Activated T-cell treated with anti-CD3 and anti-CD28 coated beads, Interleukin-2, amount 50 U/mL, for 24 hours (primary cell): ENCODE measurements around the gene CCDC39.
"Not testable (repeated sequence)": the region's sequence is repeated elsewhere in the genome, so short reads cannot be mapped to it uniquely, and the experiment has no call there.

Experiments
- DNase-seq: peaks from one replicate; pipeline ENCODE4 v3.0.0-alpha.2; 2020
- H3K27ac Mint-ChIP-seq: 2 replicates; pipeline ENCODE4 v1.8.0; 2020; ENCODE audit warnings: mild to moderate bottlenecking, mixed read lengths
- H3K27me3 Mint-ChIP-seq: 2 replicates; pipeline ENCODE4 v1.8.0; 2020; ENCODE audit warnings: mixed read lengths
- H3K36me3 Mint-ChIP-seq: 2 replicates; pipeline ENCODE4 v1.8.0; 2020; ENCODE audit warnings: low read depth, mixed read lengths
- H3K4me1 Mint-ChIP-seq: 2 replicates; pipeline ENCODE4 v1.8.0; 2020; ENCODE audit warnings: low read depth, mixed read lengths
- H3K4me3 Mint-ChIP-seq: 2 replicates; pipeline ENCODE4 v1.8.0; 2020; ENCODE audit warnings: mild to moderate bottlenecking, moderate library complexity, mixed read lengths
- H3K9me3 Mint-ChIP-seq: 2 replicates; pipeline ENCODE4 v1.8.0; 2020; ENCODE audit warnings: mixed read lengths

The CCDC39 gene

DNA sequence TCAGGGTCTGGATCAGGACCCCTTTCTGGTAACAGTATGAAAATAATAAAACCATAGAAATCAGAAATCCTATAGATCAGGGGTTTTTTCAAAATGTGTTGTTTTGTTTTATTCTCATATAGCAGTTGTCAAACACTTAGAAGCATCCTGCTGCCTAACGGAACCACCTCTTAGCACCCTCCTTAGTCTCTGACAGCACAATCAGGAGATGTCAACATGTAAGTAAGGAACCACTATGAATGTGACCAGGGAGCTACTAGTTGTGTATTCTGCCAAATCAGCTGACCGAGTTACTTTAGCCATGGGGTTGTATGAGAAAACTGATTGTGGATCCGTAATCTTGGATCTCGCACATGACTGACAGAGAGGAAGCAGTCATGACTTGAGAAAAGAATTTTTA lies 22.2 kb downstream of the CCDC39 start:
- Mint-ChIP-seq H3K4me1 (no peaks in the 10 kb centered on the region), H3K36me3 (no peaks in the 10 kb centered on the region), H3K9me3 (no peaks in the 10 kb centered on the region), H3K4me3 (no peak overlapping the region), H3K27me3 (peaks cover 42% of the 10 kb centered on the region), H3K27ac (no peak overlapping the region)
- no peak for DNase-seq

GRCh38 chr3:180656406-180656805 lies 22.9 kb downstream of the CCDC39 start:
- no peak overlapping the region for H3K27ac Mint-ChIP-seq
- H3K27me3 Mint-ChIP-seq = peaks cover 42% of the 10 kb centered on the region
- no peak overlapping the region for H3K4me3 Mint-ChIP-seq
- H3K9me3 Mint-ChIP-seq = no peaks in the 10 kb centered on the region
- no peaks in the 10 kb centered on the region for H3K4me1 Mint-ChIP-seq
- DNase-seq = no peak
- H3K36me3 Mint-ChIP-seq = no peaks in the 10 kb centered on the region

GRCh38 chr3:180646187-180646790 lies 33.0 kb downstream of the CCDC39 start:
- peaks cover 40% of the 10 kb centered on the region for H3K27me3 Mint-ChIP-seq
- H3K27ac Mint-ChIP-seq = no peak overlapping the region
- no peak overlapping the region for H3K4me3 Mint-ChIP-seq
- no peak for DNase-seq
- no peaks in the 10 kb centered on the region for H3K4me1 Mint-ChIP-seq
- no peaks in the 10 kb centered on the region for H3K36me3 Mint-ChIP-seq
- H3K9me3 Mint-ChIP-seq = no peaks in the 10 kb centered on the region

GRCh38 chr3:180640987-180641386 lies 38.3 kb downstream of the CCDC39 start:
- Mint-ChIP-seq H3K27ac (no peak overlapping the region), H3K27me3 (peaks cover 46% of the 10 kb centered on the region), H3K4me1 (no peaks in the 10 kb centered on the region), H3K9me3 (no peaks in the 10 kb centered on the region), H3K4me3 (no peak overlapping the region), H3K36me3 (no peaks in the 10 kb centered on the region)
- no peak for DNase-seq

- no peaks in the 10 kb centered on the region for H3K9me3 Mint-ChIP-seq
- H3K27ac Mint-ChIP-seq = no peak overlapping the region
- no peak overlapping the region for H3K4me3 Mint-ChIP-seq
- no peak for DNase-seq
- H3K36me3 Mint-ChIP-seq = no peaks in the 10 kb centered on the region
- H3K4me1 Mint-ChIP-seq = peaks cover 12% of the 10 kb centered on the region
- H3K27me3 Mint-ChIP-seq = peaks cover 55% of the 10 kb centered on the region
Observed at GRCh38 chr3:180633722-180634121, 45.6 kb downstream of the CCDC39 start.

- H3K4me1 Mint-ChIP-seq = peaks cover 19% of the 10 kb centered on the region
- peaks cover 35% of the 10 kb centered on the region for H3K27me3 Mint-ChIP-seq
- H3K36me3 Mint-ChIP-seq = peaks cover 11% of the 10 kb centered on the region
- H3K4me3 Mint-ChIP-seq = no peak overlapping the region
- DNase-seq = no peak
- H3K27ac Mint-ChIP-seq = no peak overlapping the region
- no peaks in the 10 kb centered on the region for H3K9me3 Mint-ChIP-seq
Observed at GRCh38 chr3:180631317-180631716, 48.0 kb downstream of the CCDC39 start.

DNA sequence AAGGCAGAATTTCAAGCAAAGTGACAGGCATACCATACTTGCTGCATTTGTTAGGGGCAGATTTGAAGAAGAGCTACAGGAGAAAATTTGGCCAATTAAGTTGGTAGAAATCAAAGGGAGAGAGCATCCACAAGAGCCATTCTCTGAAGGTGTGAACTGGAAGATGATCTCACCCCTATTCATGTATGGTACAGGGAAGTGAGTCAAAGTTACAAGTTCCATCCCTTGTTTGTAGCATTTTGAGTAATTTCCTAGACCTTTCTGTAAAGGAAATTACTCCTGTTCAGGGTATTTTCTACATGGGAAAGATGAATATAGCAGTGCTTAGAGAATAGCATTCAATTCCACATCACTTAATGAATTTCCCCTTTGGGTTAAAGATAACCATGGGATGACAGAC lies 48.9 kb downstream of the CCDC39 start:
- Mint-ChIP-seq H3K27me3 (peaks cover 26% of the 10 kb centered on the region), H3K4me1 (peaks cover 23% of the 10 kb centered on the region), H3K36me3 (peaks cover 20% of the 10 kb centered on the region), H3K9me3 (no peaks in the 10 kb centered on the region), H3K4me3 (no peak overlapping the region), H3K27ac (peak overlapping the region; percentile 6)
- DNase-seq = no peak

DNA sequence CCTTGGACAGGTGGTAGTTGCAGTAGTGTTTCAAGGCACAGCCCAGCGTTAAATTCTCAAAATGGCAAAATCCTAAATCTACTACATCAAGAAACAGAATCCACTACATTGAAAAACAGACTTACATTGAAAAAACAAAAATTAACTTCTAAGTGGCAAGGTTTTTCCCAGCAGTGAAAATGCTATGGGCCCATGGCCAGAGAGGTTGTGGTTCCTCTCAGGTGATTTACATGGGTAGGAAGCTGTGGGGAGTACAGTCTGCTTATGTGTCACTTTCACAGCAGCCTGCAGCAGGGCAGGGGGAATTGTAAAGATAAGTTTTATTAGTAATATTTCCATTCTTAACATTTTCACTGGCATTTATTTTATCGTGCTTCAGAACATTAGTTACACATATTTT lies 52.4 kb downstream of the CCDC39 start:
- peaks cover 41% of the 10 kb centered on the region for H3K4me1 Mint-ChIP-seq
- H3K4me3 Mint-ChIP-seq = no peak overlapping the region
- no peak for DNase-seq
- peaks cover 54% of the 10 kb centered on the region for H3K36me3 Mint-ChIP-seq
- peaks cover 7% of the 10 kb centered on the region for H3K9me3 Mint-ChIP-seq
- H3K27ac Mint-ChIP-seq = no peak overlapping the region
- H3K27me3 Mint-ChIP-seq = no peaks in the 10 kb centered on the region

- Mint-ChIP-seq H3K36me3 (peaks cover 70% of the 10 kb centered on the region), H3K4me3 (no peak overlapping the region), H3K4me1 (peaks cover 29% of the 10 kb centered on the region)
Observed at GRCh38 chr3:180624714-180625113, 54.6 kb downstream of the CCDC39 start.

GRCh38 chr3:180619723-180620122 lies 59.6 kb downstream of the CCDC39 start:
- Mint-ChIP-seq H3K36me3 (peaks cover 81% of the 10 kb centered on the region), H3K27me3 (no peaks in the 10 kb centered on the region), H3K27ac (no peak overlapping the region), H3K4me3 (no peak overlapping the region), H3K9me3 (peaks cover 5% of the 10 kb centered on the region), H3K4me1 (peaks cover 16% of the 10 kb centered on the region)
- no peak for DNase-seq

More at GRCh38 chr3:180624714-180625113, 54.6 kb downstream of the CCDC39 start:
- no peak for DNase-seq
- H3K27ac Mint-ChIP-seq = peak overlapping the region; percentile 83
- H3K9me3 Mint-ChIP-seq = peaks cover 7% of the 10 kb centered on the region
- H3K27me3 Mint-ChIP-seq = no peaks in the 10 kb centered on the region

DNA sequence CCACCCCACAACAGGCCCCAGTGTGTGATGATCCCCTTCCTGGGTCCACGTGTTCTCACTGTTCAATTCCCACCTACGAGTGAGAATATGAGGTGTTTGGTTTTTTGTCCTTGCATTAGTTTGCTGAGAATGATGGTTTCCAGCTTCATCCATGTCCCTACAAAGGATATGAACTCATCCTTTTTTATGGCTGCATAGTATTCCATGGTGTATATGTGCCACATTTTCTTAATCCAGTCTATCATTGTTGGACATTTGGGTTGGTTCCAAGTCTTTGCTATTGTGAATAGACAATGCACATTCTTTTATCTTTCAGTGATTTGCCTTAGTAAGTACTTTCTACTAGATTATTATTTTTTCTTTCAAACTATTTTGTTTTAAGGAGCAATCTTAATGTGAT lies 60.7 kb downstream of the CCDC39 start:
- DNase-seq, H3K27me3 Mint-ChIP-seq, H3K4me1 Mint-ChIP-seq, H3K27ac Mint-ChIP-seq, H3K9me3 Mint-ChIP-seq, H3K4me3 Mint-ChIP-seq: not testable (repeated sequence)
- peaks cover 77% of the 10 kb centered on the region for H3K36me3 Mint-ChIP-seq

- Mint-ChIP-seq H3K4me3 (no peak overlapping the region), H3K9me3 (no peaks in the 10 kb centered on the region), H3K36me3 (peaks cover 78% of the 10 kb centered on the region), H3K27ac (no peak overlapping the region), H3K27me3 (no peaks in the 10 kb centered on the region), H3K4me1 (peaks cover 3% of the 10 kb centered on the region)
- no peak for DNase-seq
Observed at GRCh38 chr3:180617049-180617448, 62.2 kb downstream of the CCDC39 start.

- Mint-ChIP-seq H3K36me3 (peaks cover 77% of the 10 kb centered on the region), H3K4me3 (no peak overlapping the region), H3K9me3 (no peaks in the 10 kb centered on the region), H3K27me3 (no peaks in the 10 kb centered on the region), H3K27ac (peak overlapping the region; percentile 59), H3K4me1 (peaks cover 3% of the 10 kb centered on the region)
- no peak for DNase-seq
Observed at GRCh38 chr3:180615954-180616353, 63.3 kb downstream of the CCDC39 start.

DNA sequence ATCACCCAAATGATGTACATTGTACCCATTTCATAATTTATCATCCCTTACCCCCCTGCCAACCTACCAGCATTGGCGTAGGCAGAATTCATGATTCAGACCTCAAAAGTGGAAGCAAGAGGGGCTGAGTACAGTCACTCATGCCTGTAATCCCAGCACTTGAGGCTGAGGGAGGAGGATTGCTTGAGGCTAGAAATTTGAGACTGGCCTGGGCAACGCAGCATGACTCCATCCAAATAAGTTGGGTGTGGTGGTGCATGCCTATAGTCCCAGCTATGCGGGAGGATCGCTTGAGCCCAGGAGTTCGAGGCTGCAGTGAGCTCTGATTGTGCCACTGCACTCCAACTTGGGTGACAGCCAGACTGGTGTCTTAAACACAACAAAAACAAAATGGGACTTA lies 66.9 kb downstream of the CCDC39 start:
- peaks cover 5% of the 10 kb centered on the region for H3K4me1 Mint-ChIP-seq
- no peak for DNase-seq
- no peak overlapping the region for H3K4me3 Mint-ChIP-seq
- no peaks in the 10 kb centered on the region for H3K27me3 Mint-ChIP-seq
- no peaks in the 10 kb centered on the region for H3K9me3 Mint-ChIP-seq
- peaks cover 79% of the 10 kb centered on the region for H3K36me3 Mint-ChIP-seq
- H3K27ac Mint-ChIP-seq = peak overlapping the region; percentile 14

DNA sequence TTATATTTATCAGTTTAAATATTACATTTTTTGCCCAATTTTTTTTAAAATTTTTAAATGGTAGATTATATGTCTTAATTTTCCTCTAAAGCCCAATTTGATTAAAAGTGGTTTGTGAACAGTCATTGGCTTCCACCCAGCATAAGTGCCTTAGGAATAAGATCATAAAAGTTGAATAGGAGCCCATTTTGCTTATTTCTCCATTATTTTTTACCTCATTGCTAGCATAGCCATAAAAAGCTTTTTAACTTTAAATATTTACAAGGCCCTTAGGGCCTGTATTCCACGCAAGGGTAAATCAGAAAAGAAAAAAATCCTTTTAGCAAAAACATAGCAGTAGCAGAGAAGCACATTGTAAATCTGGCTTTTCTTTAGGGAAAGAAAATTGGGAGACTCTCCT lies 68.3 kb downstream of the CCDC39 start:
- Mint-ChIP-seq H3K27me3 (no peaks in the 10 kb centered on the region), H3K36me3 (peaks cover 86% of the 10 kb centered on the region), H3K9me3 (no peaks in the 10 kb centered on the region), H3K4me1 (peaks cover 11% of the 10 kb centered on the region), H3K27ac (no peak overlapping the region), H3K4me3 (no peak overlapping the region)
- no peak for DNase-seq
